CD1c-positive myeloid dendritic cell (primary cell): Measurements from ENCODE around the gene POU2AF3.

Experiments used
- DNase-seq: peaks from one replicate; pipeline ENCODE4 v3.0.0-alpha.2; 2016; ENCODE audit errors: extremely low spot score

POU2AF3 gene

GRCh38 chr11:111352935-111353710 is 54.8 kb downstream of the POU2AF3 start:
- no peak for DNase-seq

GRCh38 chr11:111353776-111354600 is 55.6 kb downstream of the POU2AF3 start:
- no peak for DNase-seq

GRCh38 chr11:111354601-111354891 is 56.2 kb downstream of the POU2AF3 start:
- no peak for DNase-seq

GRCh38 chr11:111355101-111355500 is 56.8 kb downstream of the POU2AF3 start:
- no peak for DNase-seq

- DNase-seq: no peak
These were observed 57.8 kb downstream of the POU2AF3 start for GRCh38 chr11:111355956-111356659.

GRCh38 chr11:111356660-111357048 is 58.3 kb downstream of the POU2AF3 start:
- no peak for DNase-seq

GRCh38 chr11:111357150-111358037 is 59.0 kb downstream of the POU2AF3 start:
- DNase-seq: no peak
